ENCODE results near the gene NAGPA. TPM values are rescaled to one million over a fixed set of nuclear protein-coding genes. Genes with fewer than 3 reads are reported as not detected.

Gene NAGPA
- total RNA-seq, 1 experiment from 2014 or later, result 12.5 TPM

DNA sequence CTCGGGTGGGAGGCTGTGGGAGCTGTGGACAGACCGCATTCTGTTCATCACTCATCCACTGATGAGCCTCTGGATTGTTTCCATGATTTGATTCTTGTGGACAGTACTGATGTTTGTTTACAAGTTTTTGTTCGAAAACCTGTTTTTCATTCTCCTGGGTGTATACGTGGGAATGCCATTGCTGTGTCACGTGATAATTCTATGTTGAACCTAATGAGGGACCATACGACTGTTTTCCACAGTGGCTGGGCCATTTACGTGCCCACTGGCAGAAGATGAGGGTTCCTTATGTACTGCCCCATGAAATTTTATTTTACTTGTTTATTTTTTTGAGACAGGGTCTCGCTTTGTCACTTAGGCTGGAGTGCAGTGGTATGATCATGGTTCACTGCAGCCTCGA is 35.3 kb upstream of the NAGPA start (continued):
- no peak for TF ChIP-seq NR2C2 (CRISPR knock-in tag; IDR thresholded peaks at IDR 0.05)
- TF ChIP-seq NR3C1 (CRISPR knock-in tag; conservative IDR thresholded peaks at IDR 0.05; ENCODE audit: low read depth), result no peak

DNA sequence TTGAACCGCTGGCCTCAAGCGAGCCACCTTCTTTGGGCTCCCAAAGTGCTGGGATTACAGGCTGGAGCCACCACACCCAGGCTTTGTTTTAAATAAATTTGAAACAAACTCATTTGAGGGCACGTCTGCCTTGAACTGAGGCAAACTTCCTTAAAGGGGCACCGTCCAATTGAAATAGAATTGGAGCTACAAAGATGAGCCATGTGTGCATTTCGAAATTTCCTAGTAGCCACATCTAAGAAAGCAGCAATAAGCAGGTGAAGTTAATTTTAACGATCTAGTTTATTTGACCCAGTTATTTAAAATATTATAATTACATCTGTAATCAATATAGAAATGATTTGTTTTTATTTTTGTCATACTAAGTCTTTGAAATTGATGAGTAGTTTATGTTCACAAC is 32.8 kb upstream of the NAGPA start:
- H3K27ac Mint-ChIP-seq, result no peak overlapping the region
- ChIA-PET CTCF (interaction anchor here (1.2 kb wide), 1 partner anchor 8 kb away, joined by 5 read pairs; no protein-coding TSS in a partner anchor), POLR2A (no interaction called here)
- H3K4me1 Mint-ChIP-seq, result peaks cover 3% of the 10 kb centered on the region; the same call in 1 of the 2 replicates
- no peak overlapping the region for H3K4me3 Mint-ChIP-seq
- no peak for TF ChIP-seq ATF6 (CRISPR knock-in tag; IDR thresholded peaks at IDR 0.05)
- no peak for TF ChIP-seq RELA (CRISPR knock-in tag; IDR thresholded peaks at IDR 0.05; ENCODE audit: borderline replicate concordance)
- no peak for TF ChIP-seq FOXJ3 (CRISPR knock-in tag; IDR thresholded peaks at IDR 0.05; ENCODE audit: borderline replicate concordance)
- no peak for TF ChIP-seq ZNF671 (CRISPR knock-in tag; IDR thresholded peaks at IDR 0.05)
- TF ChIP-seq PRDM15 (CRISPR knock-in tag; IDR thresholded peaks at IDR 0.05), result no peak
- TF ChIP-seq, protein P1, sequence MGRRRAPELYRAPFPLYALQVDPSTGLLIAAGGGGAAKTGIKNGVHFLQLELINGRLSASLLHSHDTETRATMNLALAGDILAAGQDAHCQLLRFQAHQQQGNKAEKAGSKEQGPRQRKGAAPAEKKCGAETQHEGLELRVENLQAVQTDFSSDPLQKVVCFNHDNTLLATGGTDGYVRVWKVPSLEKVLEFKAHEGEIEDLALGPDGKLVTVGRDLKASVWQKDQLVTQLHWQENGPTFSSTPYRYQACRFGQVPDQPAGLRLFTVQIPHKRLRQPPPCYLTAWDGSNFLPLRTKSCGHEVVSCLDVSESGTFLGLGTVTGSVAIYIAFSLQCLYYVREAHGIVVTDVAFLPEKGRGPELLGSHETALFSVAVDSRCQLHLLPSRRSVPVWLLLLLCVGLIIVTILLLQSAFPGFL (CRISPR knock-in tag; IDR thresholded peaks at IDR 0.05; ENCODE audit: borderline replicate concordance), result no peak
- TF ChIP-seq, protein P2, sequence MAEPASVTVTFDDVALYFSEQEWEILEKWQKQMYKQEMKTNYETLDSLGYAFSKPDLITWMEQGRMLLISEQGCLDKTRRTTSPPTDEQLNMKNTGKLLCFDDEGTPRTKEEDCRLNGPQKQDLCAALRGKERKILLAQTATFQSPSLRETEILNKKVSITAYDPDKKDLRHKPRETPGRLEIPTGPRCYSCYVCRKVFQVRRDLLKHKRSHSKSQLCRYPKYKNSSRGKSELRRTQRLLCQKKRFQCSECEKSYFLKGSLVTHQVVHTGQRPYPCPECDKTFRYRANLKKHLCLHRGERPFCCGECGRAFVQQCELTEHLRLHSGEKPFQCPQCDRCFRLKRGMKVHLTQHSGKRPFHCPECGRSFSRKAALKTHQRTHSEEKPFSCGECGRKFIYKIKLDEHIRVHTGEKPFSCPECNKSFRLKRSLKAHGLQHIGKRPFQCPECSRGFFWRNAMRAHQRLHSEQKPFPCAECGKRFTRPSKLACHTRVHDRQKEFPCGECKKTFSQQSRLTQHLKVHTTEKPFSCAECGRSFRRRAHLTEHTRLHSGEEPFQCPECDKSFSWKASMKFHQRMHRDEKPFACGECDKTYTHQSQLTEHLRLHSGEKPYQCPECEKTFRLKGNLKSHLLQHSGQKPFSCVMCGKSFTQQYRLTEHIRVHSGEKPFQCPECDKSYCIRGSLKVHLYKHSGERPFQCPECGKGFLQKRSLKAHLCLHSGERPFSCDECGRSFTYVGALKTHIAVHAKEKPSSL (CRISPR knock-in tag; conservative IDR thresholded peaks at IDR 0.05), result no peak
- TF ChIP-seq, protein P3, sequence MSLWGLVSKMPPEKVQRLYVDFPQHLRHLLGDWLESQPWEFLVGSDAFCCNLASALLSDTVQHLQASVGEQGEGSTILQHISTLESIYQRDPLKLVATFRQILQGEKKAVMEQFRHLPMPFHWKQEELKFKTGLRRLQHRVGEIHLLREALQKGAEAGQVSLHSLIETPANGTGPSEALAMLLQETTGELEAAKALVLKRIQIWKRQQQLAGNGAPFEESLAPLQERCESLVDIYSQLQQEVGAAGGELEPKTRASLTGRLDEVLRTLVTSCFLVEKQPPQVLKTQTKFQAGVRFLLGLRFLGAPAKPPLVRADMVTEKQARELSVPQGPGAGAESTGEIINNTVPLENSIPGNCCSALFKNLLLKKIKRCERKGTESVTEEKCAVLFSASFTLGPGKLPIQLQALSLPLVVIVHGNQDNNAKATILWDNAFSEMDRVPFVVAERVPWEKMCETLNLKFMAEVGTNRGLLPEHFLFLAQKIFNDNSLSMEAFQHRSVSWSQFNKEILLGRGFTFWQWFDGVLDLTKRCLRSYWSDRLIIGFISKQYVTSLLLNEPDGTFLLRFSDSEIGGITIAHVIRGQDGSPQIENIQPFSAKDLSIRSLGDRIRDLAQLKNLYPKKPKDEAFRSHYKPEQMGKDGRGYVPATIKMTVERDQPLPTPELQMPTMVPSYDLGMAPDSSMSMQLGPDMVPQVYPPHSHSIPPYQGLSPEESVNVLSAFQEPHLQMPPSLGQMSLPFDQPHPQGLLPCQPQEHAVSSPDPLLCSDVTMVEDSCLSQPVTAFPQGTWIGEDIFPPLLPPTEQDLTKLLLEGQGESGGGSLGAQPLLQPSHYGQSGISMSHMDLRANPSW (CRISPR knock-in tag; conservative IDR thresholded peaks at IDR 0.05; ENCODE audit: low read depth), result no peak
- TF ChIP-seq, protein P4, sequence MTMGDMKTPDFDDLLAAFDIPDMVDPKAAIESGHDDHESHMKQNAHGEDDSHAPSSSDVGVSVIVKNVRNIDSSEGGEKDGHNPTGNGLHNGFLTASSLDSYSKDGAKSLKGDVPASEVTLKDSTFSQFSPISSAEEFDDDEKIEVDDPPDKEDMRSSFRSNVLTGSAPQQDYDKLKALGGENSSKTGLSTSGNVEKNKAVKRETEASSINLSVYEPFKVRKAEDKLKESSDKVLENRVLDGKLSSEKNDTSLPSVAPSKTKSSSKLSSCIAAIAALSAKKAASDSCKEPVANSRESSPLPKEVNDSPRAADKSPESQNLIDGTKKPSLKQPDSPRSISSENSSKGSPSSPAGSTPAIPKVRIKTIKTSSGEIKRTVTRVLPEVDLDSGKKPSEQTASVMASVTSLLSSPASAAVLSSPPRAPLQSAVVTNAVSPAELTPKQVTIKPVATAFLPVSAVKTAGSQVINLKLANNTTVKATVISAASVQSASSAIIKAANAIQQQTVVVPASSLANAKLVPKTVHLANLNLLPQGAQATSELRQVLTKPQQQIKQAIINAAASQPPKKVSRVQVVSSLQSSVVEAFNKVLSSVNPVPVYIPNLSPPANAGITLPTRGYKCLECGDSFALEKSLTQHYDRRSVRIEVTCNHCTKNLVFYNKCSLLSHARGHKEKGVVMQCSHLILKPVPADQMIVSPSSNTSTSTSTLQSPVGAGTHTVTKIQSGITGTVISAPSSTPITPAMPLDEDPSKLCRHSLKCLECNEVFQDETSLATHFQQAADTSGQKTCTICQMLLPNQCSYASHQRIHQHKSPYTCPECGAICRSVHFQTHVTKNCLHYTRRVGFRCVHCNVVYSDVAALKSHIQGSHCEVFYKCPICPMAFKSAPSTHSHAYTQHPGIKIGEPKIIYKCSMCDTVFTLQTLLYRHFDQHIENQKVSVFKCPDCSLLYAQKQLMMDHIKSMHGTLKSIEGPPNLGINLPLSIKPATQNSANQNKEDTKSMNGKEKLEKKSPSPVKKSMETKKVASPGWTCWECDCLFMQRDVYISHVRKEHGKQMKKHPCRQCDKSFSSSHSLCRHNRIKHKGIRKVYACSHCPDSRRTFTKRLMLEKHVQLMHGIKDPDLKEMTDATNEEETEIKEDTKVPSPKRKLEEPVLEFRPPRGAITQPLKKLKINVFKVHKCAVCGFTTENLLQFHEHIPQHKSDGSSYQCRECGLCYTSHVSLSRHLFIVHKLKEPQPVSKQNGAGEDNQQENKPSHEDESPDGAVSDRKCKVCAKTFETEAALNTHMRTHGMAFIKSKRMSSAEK (CRISPR knock-in tag; IDR thresholded peaks at IDR 0.05; ENCODE audit: borderline replicate concordance), result no peak
- peaks cover 3% of the 10 kb centered on the region for H3K27me3 Mint-ChIP-seq (ENCODE audit: low read depth)
- no peaks in the 10 kb centered on the region for H3K9me3 Mint-ChIP-seq
- no peak for DNase-seq (ENCODE audit: low spot score)
- ATAC-seq, result no peak
- H3K36me3 Mint-ChIP-seq, result no peaks in the 10 kb centered on the region

Data from WTC11 (cell line).